HCT116 (cell line): Measurements from ENCODE around the gene CERKL. TPM values are rescaled to one million over a fixed set of nuclear protein-coding genes. Genes with fewer than 3 reads are reported as not detected.

Experiments used
- ATAC-seq: fragments of 200-7000 bp; cut with Tn5 transposase; 2 replicates; pipeline ENCODE4 v1.9.1; 2020; ENCODE audit warnings: mild to moderate bottlenecking, moderate library complexity
- BruUV-seq: library from RNA; stranded (reverse); fragments of 400-500 nt; replicated peaks from 2 replicates; lab custom pipeline; 2021; lab: Mats Ljungman, UMichigan
- CTCF ChIA-PET: fragments of 300-600 bp; sonication (Branson Sonifier 250); formaldehyde crosslinking; loops from one replicate; lab custom pipeline; 2021; ENCODE audit warnings: antibody characterized with exemption; lab: Charles Lee
- POLR2A ChIA-PET: fragments of 300-600, 350-600 bp; sonication (Branson Sonifier 250); formaldehyde crosslinking; loops from one replicate; lab custom pipeline; 2021; ENCODE audit warnings: antibody characterized with exemption; lab: Charles Lee
- RAD21 ChIA-PET, 2 experiments: fragments of 300-600 bp; sonication (Branson Sonifier 250); formaldehyde crosslinking; loops; one replicate each; lab custom pipeline; 2023; ENCODE audit warnings: low total read pairs in 2 of 2; ENCODE audit not compliant: uncharacterized antibody in 2 of 2, unreplicated experiment in 2 of 2, low non-redundant PET in 1 of 2; lab: Charles Lee
- DNase-seq: peaks from one replicate; pipeline ENCODE4 v3.0.0-alpha.2; 2010; ENCODE audit warnings: low read depth, low spot score
- H2AFZ ChIP-seq: fragments of 200-600 bp; shearing (Covaris generic), sonication (generic); 2 replicates; pipeline ENCODE4 v1.6.1; 2017; ENCODE audit warnings: low read depth, mixed run types, mixed read lengths, antibody characterized with exemption, low read length; ENCODE audit not compliant: poor library complexity, severe bottlenecking
- H3K27ac ChIP-seq: 2 replicates; pipeline ENCODE4 v1.5.1; 2012; ENCODE audit warnings: low read depth, low read length
- H3K27me3 ChIP-seq: fragments of 200-600 bp; sonication (generic); 2 replicates; pipeline ENCODE4 v1.6.1; 2016; ENCODE audit warnings: mixed run types, low read length, mixed read lengths; ENCODE audit not compliant: insufficient read depth
- H3K36me3 ChIP-seq, 2 experiments: fragments of 200-500 bp in 1 of 2; fragments of 200-600 bp in 1 of 2; sonication (Bioruptor generic) in 1 of 2; sonication (generic) in 1 of 2; 2 replicates each; pipeline versions ENCODE4 v1.5.1 to v1.6.1; 2014 to 2016; ENCODE audit warnings: low read length in 2 of 2, inconsistent platforms in 1 of 2, mixed read lengths in 1 of 2, mixed run types in 1 of 2; ENCODE audit not compliant: insufficient read depth in 2 of 2, control insufficient read depth in 1 of 2
- H3K4me1 ChIP-seq, 2 experiments: fragments of 200-600 bp in 1 of 2; sonication (generic) in 1 of 2; 2 replicates each; pipeline versions ENCODE4 v1.5.1 to v1.6.1; 2012 to 2017; ENCODE audit warnings: low read length in 2 of 2, inconsistent platforms in 1 of 2, mild to moderate bottlenecking in 1 of 2, mixed read lengths in 1 of 2, mixed run types in 1 of 2, moderate library complexity in 1 of 2; ENCODE audit not compliant: insufficient read depth in 2 of 2, control insufficient read depth in 1 of 2
- H3K4me2 ChIP-seq: fragments of 200-600 bp; sonication (generic); 2 replicates; pipeline ENCODE4 v1.6.1; 2017; ENCODE audit warnings: mixed run types, low read length, mixed read lengths
- H3K4me3 ChIP-seq, 2 experiments: fragments of 200-600 bp in 1 of 2; sonication (generic) in 1 of 2; replicated peaks in 1 of 2; 2 replicates each; pipeline ENCODE4 v1.5.1; 2011 to 2016; ENCODE audit warnings: low read length in 2 of 2, control low read depth in 1 of 2, low read depth in 1 of 2, mild to moderate bottlenecking in 1 of 2, mixed read lengths in 1 of 2, mixed run types in 1 of 2
- H3K79me2 ChIP-seq: fragments of 200-600 bp; sonication (generic); 2 replicates; pipeline ENCODE4 v1.6.1; 2017; ENCODE audit warnings: mild to moderate bottlenecking, mixed run types, low read length, moderate library complexity, mixed read lengths; ENCODE audit not compliant: insufficient read depth
- H3K9ac ChIP-seq: fragments of 200-600 bp; sonication (generic); 2 replicates; pipeline ENCODE4 v1.6.1; 2016; ENCODE audit warnings: low read length, mixed read lengths
- H3K9me2 ChIP-seq: fragments of 200-600 bp; sonication (generic), shearing (Covaris generic); 2 replicates; pipeline ENCODE4 v1.6.1; 2017; ENCODE audit warnings: mixed run types, mild to moderate bottlenecking, moderate library complexity; ENCODE audit not compliant: insufficient read depth
- H3K9me3 ChIP-seq, 2 experiments: fragments of 200-500 bp in 1 of 2; fragments of 200-600 bp in 1 of 2; sonication (Bioruptor generic) in 1 of 2; sonication (generic) in 1 of 2; 2 replicates each; pipeline ENCODE4 v1.6.1; 2014 to 2017; ENCODE audit warnings: low read length in 2 of 2, mixed read lengths in 2 of 2, inconsistent platforms in 1 of 2, low read depth in 1 of 2, mild to moderate bottlenecking in 1 of 2, mixed run types in 1 of 2, moderate library complexity in 1 of 2; ENCODE audit not compliant: control insufficient read depth in 1 of 2, insufficient read depth in 1 of 2
- H4K20me1 ChIP-seq: fragments of 200-600 bp; sonication (generic), shearing (Covaris generic); 2 replicates; pipeline ENCODE4 v1.6.1; 2017; ENCODE audit warnings: mixed run types, mild to moderate bottlenecking, moderate library complexity; ENCODE audit not compliant: insufficient read depth
- CTCF ChIP-seq, 3 experiments: fragments of 200-600 bp in 1 of 3; sonication (generic) in 1 of 3; IDR thresholded peaks in 2 of 3; conservative IDR thresholded peaks in 1 of 3; 2 replicates each; pipeline ENCODE4 v1.5.1; 2012 to 2017; ENCODE audit warnings: low read depth in 2 of 3, low read length in 2 of 3, antibody characterized with exemption in 1 of 3, borderline replicate concordance in 1 of 3, control low read depth in 1 of 3, mild to moderate bottlenecking in 1 of 3, mixed read lengths in 1 of 3, mixed run types in 1 of 3, moderate library complexity in 1 of 3; ENCODE audit not compliant: insufficient read depth in 1 of 3
- ELF1 ChIP-seq: IDR thresholded peaks from 2 replicates; pipeline ENCODE4 v1.6.1; 2012; ENCODE audit warnings: low read depth, borderline replicate concordance
- EZH2 ChIP-seq: fragments of 200-600 bp; sonication (generic); IDR thresholded peaks from 2 replicates; pipeline ENCODE4 v1.6.1; 2017; ENCODE audit warnings: antibody characterized with exemption, mixed run types
- EZH2phosphoT487 ChIP-seq: fragments of 200-600 bp; IDR thresholded peaks from 2 replicates; pipeline ENCODE4 v1.6.1; 2018; ENCODE audit warnings: antibody characterized with exemption, borderline replicate concordance
- JUND ChIP-seq: IDR thresholded peaks from 2 replicates; pipeline ENCODE4 v1.6.1; 2012
- MAX ChIP-seq: IDR thresholded peaks from 2 replicates; pipeline ENCODE4 v1.6.1; 2012
- POLR2A ChIP-seq: IDR thresholded peaks from 2 replicates; pipeline ENCODE4 v1.7.0; 2011; ENCODE audit warnings: borderline replicate concordance; ENCODE audit not compliant: insufficient read depth, insufficient read length; ENCODE audit errors: extremely low read depth
- RAD21 ChIP-seq: IDR thresholded peaks from 2 replicates; pipeline ENCODE4 v1.6.1; 2012; ENCODE audit warnings: low read depth, mild to moderate bottlenecking
- SIN3A ChIP-seq: IDR thresholded peaks from 2 replicates; pipeline ENCODE4 v1.6.1; 2012; ENCODE audit warnings: low read depth
- intact Hi-C: fragments of 100-400 bp; cut with micrococcal nuclease; formaldehyde crosslinking; loops from 2 replicates; pipeline ENCODE4 v1.10.0; 2022
- total RNA-seq: library from RNA; stranded (reverse); gene quantifications from one replicate; pipeline ENCODE4 v1.2.1, GENCODE V29; 2021; ENCODE audit not compliant: unreplicated experiment
- TF ChIP-seq, protein P1 (sequence below): IDR thresholded peaks from 2 replicates; pipeline ENCODE4 v1.6.1; 2012; ENCODE audit warnings: low read depth
- TF ChIP-seq, protein P2 (sequence below): IDR thresholded peaks from 2 replicates; pipeline ENCODE4 v1.6.1; 2012

Gene CERKL
- total RNA-seq, 1 experiment from 2014 or later: 0.66 TPM

- TF ChIP-seq CTCF (IDR thresholded peaks at IDR 0.05 in 2 of 3, conservative IDR thresholded peaks at IDR 0.05 in 1 of 3; ENCODE audit: borderline replicate concordance in 1 of 3, insufficient read depth in 1 of 3, low read depth in 2 of 3, low read length in 2 of 3): no peak
- no peak for TF ChIP-seq EZH2
- no peak for TF ChIP-seq RAD21
- no peak for TF ChIP-seq POLR2A
- TF ChIP-seq MAX: no peak
- TF ChIP-seq, all 23 proteins: peak for 0
Observed at GRCh38 chr2:181594322-181594721, 62.6 kb downstream of the CERKL start (continued).

- no peak overlapping the region for H3K4me3 ChIP-seq
- POLR2A ChIA-PET: no interaction called here
- H3K9me3 ChIP-seq: no peaks in the 10 kb centered on the region
- H3K9ac ChIP-seq: no peak overlapping the region
- DNase-seq (no peak), ATAC-seq (no peak)
- no peak overlapping the region for H3K4me2 ChIP-seq
- no peaks in the 10 kb centered on the region for H3K27me3 ChIP-seq
- no peaks in the 10 kb centered on the region for H4K20me1 ChIP-seq
- H3K79me2 ChIP-seq: no peaks in the 10 kb centered on the region
- H3K36me3 ChIP-seq: no peaks in the 10 kb centered on the region
- RAD21 ChIA-PET: interaction anchor here in 1 of 2 experiments (0.6 kb wide), 1 partner anchor 126 kb away, joined by 3 read pairs; no protein-coding TSS in a partner anchor
- H3K4me1 ChIP-seq: no peaks in the 10 kb centered on the region
- intact Hi-C loops: no loop called here
- no TSS peak for BruUV-seq
- TF ChIP-seq, protein P1, sequence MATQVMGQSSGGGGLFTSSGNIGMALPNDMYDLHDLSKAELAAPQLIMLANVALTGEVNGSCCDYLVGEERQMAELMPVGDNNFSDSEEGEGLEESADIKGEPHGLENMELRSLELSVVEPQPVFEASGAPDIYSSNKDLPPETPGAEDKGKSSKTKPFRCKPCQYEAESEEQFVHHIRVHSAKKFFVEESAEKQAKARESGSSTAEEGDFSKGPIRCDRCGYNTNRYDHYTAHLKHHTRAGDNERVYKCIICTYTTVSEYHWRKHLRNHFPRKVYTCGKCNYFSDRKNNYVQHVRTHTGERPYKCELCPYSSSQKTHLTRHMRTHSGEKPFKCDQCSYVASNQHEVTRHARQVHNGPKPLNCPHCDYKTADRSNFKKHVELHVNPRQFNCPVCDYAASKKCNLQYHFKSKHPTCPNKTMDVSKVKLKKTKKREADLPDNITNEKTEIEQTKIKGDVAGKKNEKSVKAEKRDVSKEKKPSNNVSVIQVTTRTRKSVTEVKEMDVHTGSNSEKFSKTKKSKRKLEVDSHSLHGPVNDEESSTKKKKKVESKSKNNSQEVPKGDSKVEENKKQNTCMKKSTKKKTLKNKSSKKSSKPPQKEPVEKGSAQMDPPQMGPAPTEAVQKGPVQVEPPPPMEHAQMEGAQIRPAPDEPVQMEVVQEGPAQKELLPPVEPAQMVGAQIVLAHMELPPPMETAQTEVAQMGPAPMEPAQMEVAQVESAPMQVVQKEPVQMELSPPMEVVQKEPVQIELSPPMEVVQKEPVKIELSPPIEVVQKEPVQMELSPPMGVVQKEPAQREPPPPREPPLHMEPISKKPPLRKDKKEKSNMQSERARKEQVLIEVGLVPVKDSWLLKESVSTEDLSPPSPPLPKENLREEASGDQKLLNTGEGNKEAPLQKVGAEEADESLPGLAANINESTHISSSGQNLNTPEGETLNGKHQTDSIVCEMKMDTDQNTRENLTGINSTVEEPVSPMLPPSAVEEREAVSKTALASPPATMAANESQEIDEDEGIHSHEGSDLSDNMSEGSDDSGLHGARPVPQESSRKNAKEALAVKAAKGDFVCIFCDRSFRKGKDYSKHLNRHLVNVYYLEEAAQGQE: no peak
- TF ChIP-seq JUND: no peak
- TF ChIP-seq, protein P2, sequence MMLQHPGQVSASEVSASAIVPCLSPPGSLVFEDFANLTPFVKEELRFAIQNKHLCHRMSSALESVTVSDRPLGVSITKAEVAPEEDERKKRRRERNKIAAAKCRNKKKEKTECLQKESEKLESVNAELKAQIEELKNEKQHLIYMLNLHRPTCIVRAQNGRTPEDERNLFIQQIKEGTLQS: no peak
- TF ChIP-seq ELF1: no peak
- no peak for TF ChIP-seq SIN3A
- TF ChIP-seq RAD21: no peak
- TF ChIP-seq EZH2phosphoT487: no peak
- H3K27ac ChIP-seq: no peak overlapping the region
- H3K9me2 ChIP-seq: no peaks in the 10 kb centered on the region
- CTCF ChIA-PET: no interaction called here
- no peak overlapping the region for H2AFZ ChIP-seq
Observed at GRCh38 chr2:181589779-181590178, 67.1 kb downstream of the CERKL start.
